Tibial artery (tissue), 4 donors: ENCODE results near the gene AVPI1.
A peak's percentile ranks its signal among the peaks of the same experiment; 100 is the strongest.
"Not testable (repeated sequence)": the region's sequence is repeated elsewhere in the genome, so short reads cannot be mapped to it uniquely, and the experiment has no call there.

ENCODE experiments used
- DNase-seq, 2 donors: peaks; one replicate each; pipeline ENCODE4 v3.0.0-alpha.2; 2019
- H3K27ac ChIP-seq, 2 donors: fragments of 200-600 bp; sonication (generic) in 1 of 2; 1 replicate in 1 of 2; 2 replicates in 1 of 2; pipeline ENCODE4 v1.5.1; 2018 to 2019; ENCODE audit warnings: mild to moderate bottlenecking in 1 of 2
- H3K27me3 ChIP-seq, 2 donors: fragments of 200-600 bp; sonication (generic) in 1 of 2; one replicate each; pipeline versions ENCODE4 v1.5.1 to v1.6.0; 2016 to 2019
- H3K36me3 ChIP-seq, 3 donors: fragments of 200-600 bp; sonication (generic) in 2 of 3; one replicate each; pipeline ENCODE4 v1.5.1; 2016 to 2019; ENCODE audit warnings: mild to moderate bottlenecking in 2 of 3
- H3K4me1 ChIP-seq, 4 donors: fragments of 200-600 bp; sonication (generic) in 2 of 4; 1 replicate in 3 of 4; 2 replicates in 1 of 4; pipeline ENCODE4 v1.5.1; 2016 to 2019
- H3K4me3 ChIP-seq, 2 donors: fragments of 200-600 bp; sonication (generic) in 1 of 2; 1 replicate in 1 of 2; 2 replicates in 1 of 2; pipeline ENCODE4 v1.5.1; 2018 to 2019; ENCODE audit warnings: mild to moderate bottlenecking in 2 of 2
- H3K9me3 ChIP-seq, 3 donors: fragments of 200-600 bp; sonication (generic) in 1 of 3; one replicate each; pipeline ENCODE4 v1.5.1; 2016 to 2019
- intact Hi-C: fragments of 100-400 bp; cut with DNase I; formaldehyde crosslinking; loops from one replicate; pipeline ENCODE4 v1.15.0; 2023; ENCODE audit warnings: low total_unique reads
- TF ChIP-seq, protein P1 (sequence below), 2 experiments: fragments of 200-600 bp in 1 of 2; fragments of 450-650 bp in 1 of 2; IDR thresholded peaks; one replicate each; pipeline ENCODE4 v1.5.1; 2017 to 2019; ENCODE audit warnings: antibody characterized with exemption in 2 of 2, mild to moderate bottlenecking in 1 of 2, moderate library complexity in 1 of 2

The AVPI1 gene

DNA sequence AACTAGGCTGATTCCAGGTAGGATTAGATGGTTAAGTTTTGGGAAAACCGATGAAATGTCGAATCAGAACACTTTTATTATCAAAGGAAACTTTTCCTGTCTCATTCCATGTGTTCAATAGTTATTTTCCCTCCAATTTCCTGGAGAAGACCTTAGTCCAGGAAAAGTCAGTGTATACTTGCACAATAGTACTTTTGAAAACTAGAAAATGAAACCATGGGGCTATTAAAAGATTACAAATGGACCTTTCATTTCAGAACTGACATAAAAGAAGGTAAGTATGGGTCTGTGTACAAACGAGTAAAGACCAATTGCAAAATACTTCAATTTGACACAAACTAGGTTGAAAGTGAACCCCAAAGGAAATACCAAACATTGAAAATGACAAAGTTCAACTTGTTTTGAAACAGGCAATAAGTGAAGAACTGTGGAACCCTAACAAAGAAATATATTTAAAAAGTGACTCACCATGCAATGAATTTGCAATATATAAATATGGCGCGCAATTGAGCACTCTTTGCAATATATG lies 2.1 kb downstream of the AVPI1 start:
- TF ChIP-seq, protein P1, sequence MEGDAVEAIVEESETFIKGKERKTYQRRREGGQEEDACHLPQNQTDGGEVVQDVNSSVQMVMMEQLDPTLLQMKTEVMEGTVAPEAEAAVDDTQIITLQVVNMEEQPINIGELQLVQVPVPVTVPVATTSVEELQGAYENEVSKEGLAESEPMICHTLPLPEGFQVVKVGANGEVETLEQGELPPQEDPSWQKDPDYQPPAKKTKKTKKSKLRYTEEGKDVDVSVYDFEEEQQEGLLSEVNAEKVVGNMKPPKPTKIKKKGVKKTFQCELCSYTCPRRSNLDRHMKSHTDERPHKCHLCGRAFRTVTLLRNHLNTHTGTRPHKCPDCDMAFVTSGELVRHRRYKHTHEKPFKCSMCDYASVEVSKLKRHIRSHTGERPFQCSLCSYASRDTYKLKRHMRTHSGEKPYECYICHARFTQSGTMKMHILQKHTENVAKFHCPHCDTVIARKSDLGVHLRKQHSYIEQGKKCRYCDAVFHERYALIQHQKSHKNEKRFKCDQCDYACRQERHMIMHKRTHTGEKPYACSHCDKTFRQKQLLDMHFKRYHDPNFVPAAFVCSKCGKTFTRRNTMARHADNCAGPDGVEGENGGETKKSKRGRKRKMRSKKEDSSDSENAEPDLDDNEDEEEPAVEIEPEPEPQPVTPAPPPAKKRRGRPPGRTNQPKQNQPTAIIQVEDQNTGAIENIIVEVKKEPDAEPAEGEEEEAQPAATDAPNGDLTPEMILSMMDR (IDR thresholded peaks at IDR 0.05), result no peak
- Histone ChIP-seq H3K27me3 (no peaks in the 10 kb centered on the region), H3K27ac (peak overlapping the region; percentile 95 to 96), H3K36me3 (peaks cover 0 to 1% (median 0%) of the 10 kb centered on the region in 3 donors), H3K4me1 (peaks cover 0 to 64% (median 50%) of the 10 kb centered on the region in 4 donors), H3K9me3 (no peaks in the 10 kb centered on the region), H3K4me3 (peak overlapping the region; percentile 77 to 84)
- no peak for DNase-seq
- intact Hi-C loops, result no loop called here

DNA sequence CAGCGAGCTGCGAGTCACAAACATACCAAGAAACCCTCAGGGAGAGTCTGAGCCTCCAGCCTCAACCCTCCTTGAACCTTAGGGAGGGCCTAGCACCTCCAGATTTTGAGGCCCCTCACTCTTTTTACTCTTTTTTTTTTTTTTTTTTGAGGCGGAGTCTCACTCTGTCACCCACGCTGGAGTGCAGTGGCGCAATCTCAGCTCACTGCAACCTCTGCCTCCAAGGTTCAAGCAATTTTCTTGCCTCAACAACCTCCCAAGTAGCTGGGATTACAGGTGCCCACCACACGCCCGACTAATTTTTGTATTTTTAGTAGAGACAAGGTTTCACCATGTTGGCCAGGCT lies 2.7 kb downstream of the AVPI1 start:
- DNase-seq, H3K9me3 ChIP-seq, H3K27me3 ChIP-seq, H3K36me3 ChIP-seq, intact Hi-C loops: not testable (repeated sequence)
- Histone ChIP-seq H3K4me1 (peaks cover 0 to 64% (median 50%) of the 10 kb centered on the region in 4 donors), H3K27ac (peak overlapping the region; percentile 95 to 96), H3K4me3 (peak overlapping the region; percentile 77 to 84)

DNA sequence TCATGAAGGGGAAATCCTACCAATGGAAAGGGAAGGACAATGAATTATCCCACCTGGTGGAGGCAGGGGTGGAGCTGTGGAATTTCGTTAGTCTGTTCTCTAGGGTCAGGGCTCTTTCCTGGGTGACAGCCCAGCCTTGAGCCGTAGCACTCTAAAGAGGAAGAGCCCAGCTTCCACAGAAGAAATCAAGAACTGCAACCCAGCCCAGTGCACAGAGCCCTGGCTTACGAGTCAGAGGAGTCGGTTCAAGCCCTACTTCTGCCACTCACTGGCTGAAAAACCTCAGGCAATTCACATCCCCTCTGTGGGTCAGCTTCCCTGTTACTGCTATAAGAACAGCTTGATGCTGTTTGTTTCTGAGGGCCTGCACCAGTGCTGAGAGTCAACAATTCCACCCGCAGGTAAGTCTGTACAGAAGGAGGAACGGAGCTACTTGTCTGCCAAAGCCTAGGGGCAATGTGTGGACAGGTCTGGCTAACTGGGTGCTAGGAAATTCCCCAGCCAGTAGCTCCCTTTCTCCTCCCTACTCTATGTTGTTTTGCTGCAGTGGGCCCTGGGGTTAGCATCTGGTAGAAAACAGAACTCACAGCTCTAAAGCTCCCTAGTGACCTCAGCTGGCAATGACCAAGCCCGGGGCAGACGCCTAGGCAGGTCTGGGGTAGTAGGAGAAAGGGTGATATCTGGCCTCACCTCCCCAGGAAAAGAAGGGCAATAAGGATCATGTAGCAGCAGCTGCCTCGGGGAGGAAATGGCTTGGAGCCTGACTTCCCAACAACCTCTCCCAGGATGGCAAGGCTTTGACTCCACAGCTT lies 3.3 kb downstream of the AVPI1 start:
- TF ChIP-seq, protein P1 (IDR thresholded peaks at IDR 0.05), result no peak
- peak overlapping the region; percentile 77 to 84 for H3K4me3 ChIP-seq

DNA sequence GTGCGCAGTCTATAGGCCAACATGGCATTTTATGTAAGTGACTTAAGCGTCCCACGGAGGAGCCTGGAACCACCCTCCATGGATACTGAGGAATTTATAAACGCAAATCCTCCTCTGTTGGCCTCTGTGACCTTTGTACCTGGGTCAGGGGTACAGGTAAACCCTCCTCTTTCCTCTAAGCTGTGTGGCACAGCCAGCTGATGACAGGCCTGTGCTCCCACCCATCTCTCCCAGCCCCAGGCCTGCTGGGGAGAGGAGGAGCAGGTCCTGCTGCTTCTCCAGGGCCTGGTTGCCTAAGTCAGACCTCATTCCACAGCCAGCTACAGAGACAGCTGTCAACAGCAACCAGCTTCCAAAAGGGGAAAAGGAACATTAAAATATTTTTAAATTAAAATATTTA lies 5.0 kb downstream of the AVPI1 start:
- H3K27ac ChIP-seq, result peak overlapping the region in 1 of 2 donors; percentile 96
- no peak for DNase-seq
- no peaks in the 10 kb centered on the region for H3K27me3 ChIP-seq
- no peaks in the 10 kb centered on the region for H3K9me3 ChIP-seq
- peaks cover 25 to 28% (median 26%) of the 10 kb centered on the region in 3 donors for H3K36me3 ChIP-seq
- TF ChIP-seq, protein P1 (IDR thresholded peaks at IDR 0.05), result no peak
- H3K4me3 ChIP-seq, result no peak overlapping the region
- H3K4me1 ChIP-seq, result peaks cover 0 to 45% (median 33%) of the 10 kb centered on the region in 4 donors
- intact Hi-C loops, result no loop called here

More for the DNA sequence above, 3.3 kb downstream of the AVPI1 start:
- Histone ChIP-seq H3K36me3 (peaks cover 8 to 12% (median 10%) of the 10 kb centered on the region in 3 donors), H3K4me1 (peaks cover 0 to 59% (median 46%) of the 10 kb centered on the region in 4 donors), H3K27ac (peak overlapping the region; percentile 95 to 96), H3K27me3 (no peaks in the 10 kb centered on the region), H3K9me3 (no peaks in the 10 kb centered on the region)
- intact Hi-C loops, result no loop called here
- DNase-seq, result peak in 1 of 2 donors; percentile 44

DNA sequence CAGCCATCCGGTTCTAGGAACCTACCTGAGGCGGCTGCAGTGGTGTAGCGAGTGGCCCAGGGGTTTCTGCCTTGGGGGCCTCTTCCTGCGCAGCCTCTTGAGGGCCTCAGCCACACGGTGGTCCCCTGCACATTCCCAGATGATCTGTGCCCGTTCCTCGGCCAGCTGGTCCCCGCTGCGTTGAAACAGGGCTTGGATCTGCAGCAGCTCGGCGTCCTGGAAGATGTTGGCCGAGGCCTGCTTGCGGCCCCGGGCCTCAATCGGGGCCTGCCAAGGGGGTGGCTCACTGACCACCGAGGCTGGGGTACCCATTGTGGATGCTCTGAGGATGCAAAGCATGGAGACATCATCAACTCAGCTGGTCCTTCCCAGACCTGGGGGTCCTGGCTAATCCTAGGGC lies 7.4 kb downstream of the AVPI1 start:
- H3K4me1 ChIP-seq, result peaks cover 0 to 33% (median 22%) of the 10 kb centered on the region in 4 donors
- no peaks in the 10 kb centered on the region for H3K9me3 ChIP-seq
- intact Hi-C loops, result loop anchor here (5.0 kb wide), 1 partner anchor 53 kb away; no protein-coding TSS in a partner anchor
- H3K27me3 ChIP-seq, result no peaks in the 10 kb centered on the region
- peaks cover 44 to 53% (median 48%) of the 10 kb centered on the region in 3 donors for H3K36me3 ChIP-seq
- TF ChIP-seq, protein P1 (IDR thresholded peaks at IDR 0.05), result no peak
- H3K27ac ChIP-seq, result no peak overlapping the region
- no peak for DNase-seq
- H3K4me3 ChIP-seq, result no peak overlapping the region
